H1 (cell line): Measurements from ENCODE around the gene ACHE. TPM values are rescaled to one million over a fixed set of nuclear protein-coding genes. Genes with fewer than 3 reads are reported as not detected.

Experiments used
- CTCF ChIA-PET: fragments of 300-600 bp; sonication (Branson Sonifier 250); formaldehyde crosslinking; loops from one replicate; lab custom pipeline; 2021; ENCODE audit not compliant: partially characterized antibody; lab: Charles Lee
- POLR2A ChIA-PET: fragments of 300-600 bp; sonication (Branson Sonifier 250); formaldehyde crosslinking; loops from one replicate; lab custom pipeline; 2021; ENCODE audit warnings: inconsistent platforms; ENCODE audit not compliant: partially characterized antibody; lab: Charles Lee
- DNase-seq, 2 experiments: peaks; one replicate each; pipeline versions ENCODE4 v3.0.0 to v3.0.0-alpha.2; 2010 to 2022; ENCODE audit warnings: low spot score in 2 of 2, low read depth in 1 of 2, mixed read lengths in 1 of 2
- FAIRE-seq: peaks from 2 replicates; lab custom pipeline; 2011; peaks lifted over from hg19 to GRCh38; lab: Jason Lieb, UNC
- H2AFZ ChIP-seq: 2 replicates; pipeline ENCODE4 v1.8.1; 2012; ENCODE audit warnings: low read length, inconsistent platforms
- H2AK5ac ChIP-seq: 2 replicates; pipeline ENCODE4 v1.6.1; 2013; ENCODE audit warnings: low read depth, low read length
- H2BK120ac ChIP-seq: replicated peaks from 2 replicates; pipeline ENCODE3; 2013; ENCODE audit warnings: low read depth, low read length, inconsistent platforms
- H2BK12ac ChIP-seq: 2 replicates; pipeline ENCODE4 v1.6.1; 2013; ENCODE audit warnings: low read depth, low read length
- H2BK15ac ChIP-seq: 2 replicates; pipeline ENCODE4 v1.6.1; 2013; ENCODE audit warnings: low read length
- H2BK20ac ChIP-seq: 2 replicates; pipeline ENCODE4 v1.6.1; 2013; ENCODE audit warnings: low read length
- H2BK5ac ChIP-seq: 2 replicates; pipeline ENCODE4 v1.6.1; 2013; ENCODE audit warnings: low read depth, low read length
- H3K14ac ChIP-seq: 2 replicates; pipeline ENCODE4 v1.6.1; 2013; ENCODE audit warnings: inconsistent platforms; ENCODE audit not compliant: insufficient read length
- H3K18ac ChIP-seq: 2 replicates; pipeline ENCODE4 v1.6.1; 2013; ENCODE audit warnings: low read length; ENCODE audit errors: extremely low read depth
- H3K23ac ChIP-seq: 2 replicates; pipeline ENCODE4 v1.6.1; 2013; ENCODE audit warnings: inconsistent platforms; ENCODE audit not compliant: insufficient read length
- H3K23me2 ChIP-seq: 2 replicates; pipeline ENCODE4 v1.6.1; 2013; ENCODE audit warnings: low read depth, low read length
- H3K27ac ChIP-seq: 2 replicates; pipeline ENCODE4 v1.6.1; 2011; ENCODE audit warnings: low read depth, low read length, inconsistent platforms
- H3K27me3 ChIP-seq, 4 experiments: replicated peaks in 1 of 4; 1 replicate in 1 of 4; 2 replicates in 3 of 4; pipeline versions ENCODE4 v1.6.1 to v1.8.1; 2011 to 2013; ENCODE audit warnings: low read length in 3 of 4, mild to moderate bottlenecking in 3 of 4, inconsistent platforms in 2 of 4, mixed read lengths in 2 of 4, moderate library complexity in 1 of 4; ENCODE audit not compliant: control insufficient read depth in 3 of 4, insufficient read depth in 3 of 4; ENCODE audit errors: extremely low read depth in 1 of 4
- H3K36me3 ChIP-seq, 4 experiments: 2 replicates each; pipeline versions ENCODE4 v1.6.1 to v1.8.1; 2011 to 2013; ENCODE audit warnings: mild to moderate bottlenecking in 4 of 4, low read length in 3 of 4, moderate library complexity in 2 of 4, control low read depth in 1 of 4, inconsistent platforms in 1 of 4; ENCODE audit not compliant: insufficient read depth in 4 of 4, control insufficient read depth in 2 of 4
- H3K4ac ChIP-seq: replicated peaks from 2 replicates; pipeline ENCODE3; 2013; ENCODE audit warnings: low read length, low read depth, mixed read lengths, inconsistent platforms; ENCODE audit not compliant: insufficient read length
- H3K4me1 ChIP-seq, 4 experiments: replicated peaks in 1 of 4; 1 replicate in 1 of 4; 2 replicates in 3 of 4; pipeline versions ENCODE4 v1.6.1 to v1.8.1; 2011 to 2013; ENCODE audit warnings: low read length in 3 of 4, inconsistent platforms in 2 of 4, mixed read lengths in 1 of 4; ENCODE audit not compliant: insufficient read depth in 4 of 4, control insufficient read depth in 3 of 4
- H3K4me2 ChIP-seq, 2 experiments: 2 replicates each; pipeline versions ENCODE4 v1.6.1 to v1.8.1; 2011 to 2013; ENCODE audit warnings: low read depth in 2 of 2, low read length in 2 of 2, control low read depth in 1 of 2, inconsistent platforms in 1 of 2, mild to moderate bottlenecking in 1 of 2; ENCODE audit not compliant: insufficient read depth in 1 of 2
- H3K4me3 ChIP-seq, 4 experiments: fragments of 200-600, 300-600 bp in 1 of 4; sonication (generic), shearing (Covaris generic), sonication (Bioruptor Twin) in 1 of 4; 2 replicates each; pipeline versions ENCODE4 v1.5.1 to v1.8.1; 2011 to 2016; ENCODE audit warnings: low read length in 4 of 4, low read depth in 3 of 4, control low read depth in 2 of 4, inconsistent platforms in 2 of 4, mild to moderate bottlenecking in 2 of 4, mixed read lengths in 1 of 4, moderate library complexity in 1 of 4; ENCODE audit not compliant: insufficient read depth in 2 of 4; ENCODE audit errors: extremely low read depth in 1 of 4
- H3K56ac ChIP-seq: replicated peaks from 2 replicates; pipeline ENCODE3; 2013; ENCODE audit warnings: low read depth, mild to moderate bottlenecking, mixed read lengths, low read length, inconsistent platforms; ENCODE audit not compliant: insufficient read length
- H3K79me1 ChIP-seq: 2 replicates; pipeline ENCODE4 v1.6.1; 2013; ENCODE audit warnings: low read depth, low read length, control low read depth
- H3K79me2 ChIP-seq, 2 experiments: 2 replicates each; pipeline versions ENCODE4 v1.6.1 to v1.8.1; 2012 to 2013; ENCODE audit warnings: low read length in 2 of 2, mild to moderate bottlenecking in 2 of 2, inconsistent platforms in 1 of 2; ENCODE audit not compliant: insufficient read depth in 2 of 2, control insufficient read depth in 1 of 2
- H3K9ac ChIP-seq, 4 experiments: replicated peaks in 1 of 4; 1 replicate in 1 of 4; 2 replicates in 3 of 4; pipeline versions ENCODE4 v1.6.1 to v1.8.1; 2011 to 2013; ENCODE audit warnings: low read depth in 3 of 4, low read length in 3 of 4, control low read depth in 2 of 4, mild to moderate bottlenecking in 2 of 4, moderate library complexity in 2 of 4, inconsistent platforms in 1 of 4; ENCODE audit errors: extremely low read depth in 1 of 4
- H3K9me3 ChIP-seq, 2 experiments: 2 replicates each; pipeline versions ENCODE4 v1.6.1 to v1.8.1; 2012 to 2013; ENCODE audit warnings: mild to moderate bottlenecking in 2 of 2, moderate library complexity in 2 of 2, control low read depth in 1 of 2, inconsistent platforms in 1 of 2, low read depth in 1 of 2, low read length in 1 of 2, mixed read lengths in 1 of 2; ENCODE audit not compliant: insufficient read depth in 2 of 2
- H4K20me1 ChIP-seq, 2 experiments: replicated peaks in 1 of 2; 2 replicates each; pipeline versions ENCODE3 to v1.8.1; 2011 to 2013; ENCODE audit warnings: inconsistent platforms in 2 of 2, low read length in 2 of 2, mild to moderate bottlenecking in 1 of 2; ENCODE audit not compliant: insufficient read depth in 2 of 2, control insufficient read depth in 1 of 2
- H4K5ac ChIP-seq: 2 replicates; pipeline ENCODE4 v1.6.1; 2013; ENCODE audit warnings: low read length, low read depth, mixed read lengths, inconsistent platforms; ENCODE audit not compliant: insufficient read length
- H4K8ac ChIP-seq: 2 replicates; pipeline ENCODE4 v1.8.0; 2013; ENCODE audit warnings: mild to moderate bottlenecking, moderate library complexity, low read length, inconsistent platforms; ENCODE audit not compliant: insufficient read depth; ENCODE audit errors: extremely low read depth
- H4K91ac ChIP-seq: replicated peaks from 2 replicates; pipeline ENCODE3; 2013; ENCODE audit warnings: low read length, mixed read lengths, inconsistent platforms; ENCODE audit not compliant: insufficient read length
- CHD1 ChIP-seq: IDR thresholded peaks from 2 replicates; pipeline ENCODE4 v1.6.1; 2012; ENCODE audit warnings: low read depth, low read length, improper control_type of control experiment
- EP300 ChIP-seq, 2 experiments: IDR thresholded peaks; 1 replicate in 1 of 2; 2 replicates in 1 of 2; pipeline ENCODE4 v1.6.1; 2011 to 2012; ENCODE audit warnings: low read depth in 2 of 2, low read length in 2 of 2, mild to moderate bottlenecking in 2 of 2, borderline replicate concordance in 1 of 2, inconsistent platforms in 1 of 2, moderate library complexity in 1 of 2
- HDAC2 ChIP-seq, 2 experiments: fragments of 300-600 bp in 1 of 2; sonication (generic) in 1 of 2; IDR thresholded peaks; 2 replicates each; pipeline ENCODE4 v1.6.1; 2011 to 2012; ENCODE audit warnings: low read depth in 2 of 2, low read length in 2 of 2, mild to moderate bottlenecking in 2 of 2, moderate library complexity in 2 of 2, borderline replicate concordance in 1 of 2, inconsistent platforms in 1 of 2
- KDM1A ChIP-seq: fragments of 200-600, 300-600 bp; sonication (generic); IDR thresholded peaks from 2 replicates; pipeline ENCODE4 v1.7.1; 2016; ENCODE audit warnings: mild to moderate bottlenecking, low read length, borderline replicate concordance
- NANOG ChIP-seq: IDR thresholded peaks from 2 replicates; pipeline ENCODE4 v1.6.1; 2011; ENCODE audit warnings: low read length, low read depth, mild to moderate bottlenecking, inconsistent platforms; ENCODE audit not compliant: insufficient read depth, poor library complexity, severe bottlenecking
- POU5F1 ChIP-seq: IDR thresholded peaks from 2 replicates; pipeline ENCODE4 v1.6.1; 2011; ENCODE audit warnings: low read depth, mild to moderate bottlenecking, low read length, moderate library complexity
- SIRT6 ChIP-seq: IDR thresholded peaks from one replicate; pipeline ENCODE4 v1.7.1; 2012; ENCODE audit warnings: low read length, inconsistent platforms
- TCF12 ChIP-seq: IDR thresholded peaks from 2 replicates; pipeline ENCODE4 v1.6.1; 2011; ENCODE audit warnings: low read depth, mild to moderate bottlenecking, low read length
- YY1 ChIP-seq: IDR thresholded peaks from 2 replicates; pipeline ENCODE4 v1.6.1; 2011; ENCODE audit warnings: low read depth, mild to moderate bottlenecking, low read length
- WGBS, 2 experiments: shearing (Covaris generic) in 1 of 2; methylation state at CpG; one replicate each; pipeline versions ENCODE4 v1.1.6 to v1.1.7; 2013 to 2015; ENCODE audit warnings: low lambda C conversion rate in 2 of 2, mixed read lengths in 2 of 2, inconsistent platforms in 1 of 2, low coverage in 1 of 2, missing lambda C conversion rate in 1 of 2; ENCODE audit not compliant: insufficient replicate concordance in 2 of 2, insufficient coverage in 1 of 2, insufficient read length in 1 of 2; ENCODE audit errors: extremely low coverage in 1 of 2, missing lambda C conversion rate in 1 of 2; 5-methylcytosine and 5-hydroxymethylcytosine counted together
- polyA plus RNA-seq, 7 experiments: library from polyadenylated mRNA; depleted of rRNA in 3 of 7; stranded (reverse) in 5 of 7; unstranded in 2 of 7; fragments of >200 nt in 5 of 7; fragments of 200-250 nt in 2 of 7; gene quantifications; 1 replicate in 5 of 7; 2 replicates in 1 of 7; 4 replicates in 1 of 7; pipeline versions ENCODE4 v1.2.1 to v1.2.3, GENCODE V29; 2011 to 2013; ENCODE audit warnings: missing spikeins in 2 of 7, mixed read lengths in 2 of 7
- total RNA-seq: library from RNA; stranded (reverse); fragmentation: NEBNext Ultra II Directional; extraction: Animal tissue kit (Norgen Biotek cat#: 25700); gene quantifications from 2 replicates; pipeline ENCODE4 v1.2.1, GENCODE V29; 2021

The ACHE gene
- total and polyA plus RNA-seq, 2 of the 8 experiments (the other 6 are each of a cell fraction or from before 2014, with no cell fraction given): 1.4 to 4.3 TPM

- no peak overlapping the region; a peak in 1 of 4 replicates for H3K4me2 ChIP-seq
- H4K20me1 ChIP-seq: no peaks in the 10 kb centered on the region
- H4K8ac ChIP-seq: no peak overlapping the region
- ChIA-PET CTCF (interaction anchor here (1.0 to 1.8 kb wide), 5 partner anchors 11 to 115 kb away, joined by 3 to 6 read pairs (median 4); partner anchors contain the start of gene MUC17), POLR2A (interaction anchor here (1.8 kb wide), 1 partner anchor 8 kb away, joined by 5 read pairs; no protein-coding TSS in a partner anchor)
- H2BK12ac ChIP-seq: no peak overlapping the region
- FAIRE-seq (no peak), DNase-seq (no peak)
- H3K18ac ChIP-seq: peak overlapping the region; percentile 81
- H3K9ac ChIP-seq: no peak overlapping the region
- no peaks in the 10 kb centered on the region for H3K27me3 ChIP-seq
- H2BK20ac ChIP-seq: peak overlapping the region; percentile 98; the same call in 1 of the 2 replicates
- no peaks in the 10 kb centered on the region for H3K79me2 ChIP-seq
- H4K91ac ChIP-seq: no peak overlapping the region
- no peak overlapping the region for H2AFZ ChIP-seq
- H3K14ac ChIP-seq: no peak overlapping the region
- H3K56ac ChIP-seq: no peak overlapping the region
- H3K27ac ChIP-seq: no peak overlapping the region
- H2BK120ac ChIP-seq: no peak overlapping the region
- no peak overlapping the region for H4K5ac ChIP-seq
- H3K9me3 ChIP-seq: peaks cover 2 to 4% of the 10 kb centered on the region in 2 experiments; a peak in 2 of 4 replicates
- no peak overlapping the region for H2BK15ac ChIP-seq
- H3K23ac ChIP-seq: no peak overlapping the region
- H3K4ac ChIP-seq: no peak overlapping the region
- peak overlapping the region; percentile 16; the same call in 1 of the 2 replicates for H2BK5ac ChIP-seq
- H3K36me3 ChIP-seq: no peaks in the 10 kb centered on the region
- H3K23me2 ChIP-seq: peaks cover 2% of the 10 kb centered on the region; the same call in 1 of the 2 replicates
- no peak overlapping the region for H3K4me3 ChIP-seq
- peaks cover 0 to 6% (median 4%) of the 10 kb centered on the region in 4 experiments; a peak in 3 of 7 replicates for H3K4me1 ChIP-seq
- no peaks in the 10 kb centered on the region for H3K79me1 ChIP-seq
- TF ChIP-seq YY1 (no peak), POU5F1 (peak; percentile 55; the same call in 1 of the 2 replicates), NANOG (peak; percentile 90), TCF12 (peak; percentile 76; the same call in 1 of the 2 replicates), HDAC2 (IDR thresholded peaks at IDR 0.05; ENCODE audit: borderline replicate concordance in 1 of 2, low read depth in 2 of 2, low read length in 2 of 2) (peak in 1 of 2 experiments; percentile 91; a peak in 1 of 4 replicates), EP300 (IDR thresholded peaks at IDR 0.05; ENCODE audit: borderline replicate concordance in 1 of 2, low read depth in 2 of 2, low read length in 2 of 2) (no peak), KDM1A (no peak), CHD1 (no peak), SIRT6 (no peak)
- 61% methylated on average over 5 of the region's 5 CpGs; no CpG with 5 or more reads in 1 of the 2 experiments for WGBS, 2 experiments
- H2AK5ac ChIP-seq: no peak overlapping the region
Observed at GRCh38 chr7:100943693-100944092, 48.0 kb upstream of the ACHE start.
